ENCODE data around the gene CNN2. TPM values are rescaled to one million over a fixed set of nuclear protein-coding genes. Genes with fewer than 3 reads are reported as not detected.

Gene CNN2
- total and polyA plus RNA-seq, 9 of the 15 experiments (the other 6 are each of a cell fraction or from before 2014, with no cell fraction given) = 12.1 to 174 (median 52.7) TPM

GRCh38 chr19:1000591-1001537 lies 25.5 kb upstream of the CNN2 start:
- WGBS (ENCODE audit: insufficient coverage, low coverage, missing lambda C conversion rate) = 10% methylated on average over 36 of the region's 73 CpGs
- TF ChIP-seq ZBTB7A (IDR thresholded peaks at IDR 0.05; ENCODE audit: borderline replicate concordance, control insufficient read depth, low read depth, low read length) (peak; percentile 42; the same call in 1 of the 2 replicates), ZC3H4 (CRISPR knock-in tag; IDR thresholded peaks at IDR 0.05; ENCODE audit: borderline replicate concordance) (no peak)
- POLR2A ChIA-PET = interaction anchor here (0.5 to 1.0 kb wide), 3 partner anchors 92 to 203 kb away, joined by 3 to 4 read pairs (median 3); no protein-coding TSS in a partner anchor

More at GRCh38 chr19:1000591-1001537, 25.5 kb upstream of the CNN2 start:
- DNase-seq (ENCODE audit: extremely low read depth in 1 of 4, low spot score in 3 of 4) = no peak
- Histone ChIP-seq H3K9me3 (replicated peaks; ENCODE audit: control insufficient read depth, insufficient read depth, low read depth, low read length) (no peaks in the 10 kb centered on the region), H3K4me3 (no peak overlapping the region), H4K20me1 (replicated peaks; ENCODE audit: control insufficient read depth, insufficient read depth, low read length) (no peaks in the 10 kb centered on the region), H3K27ac (ENCODE audit: extremely low read depth, low read depth, low read length) (no peak overlapping the region), H3K4me1 (replicated peaks in 1 of 2; ENCODE audit: control insufficient read depth in 2 of 2, insufficient read depth in 2 of 2, low read length in 2 of 2) (peaks cover 8 to 65% of the 10 kb centered on the region in 2 experiments), H3K9ac (ENCODE audit: insufficient read depth in 1 of 2, low read depth in 2 of 2, low read length in 2 of 2) (peak overlapping the region in 1 of 2 experiments; percentile 85; a peak in 2 of 4 replicates), H3K4me2 (ENCODE audit: insufficient read depth, low read length) (peak overlapping the region; percentile 1; the same call in 1 of the 2 replicates), H3K27me3 (ENCODE audit: control insufficient read depth in 2 of 2, insufficient read depth in 2 of 2, low read length in 2 of 2) (no peaks in the 10 kb centered on the region), H3K9me1 (ENCODE audit: control insufficient read depth, insufficient read depth, low read length) (no peaks in the 10 kb centered on the region), H3K79me2 (ENCODE audit: control insufficient read depth, insufficient read depth, low read length) (no peaks in the 10 kb centered on the region), H3K36me3 (ENCODE audit: control insufficient read depth, insufficient read depth, low read length) (no peaks in the 10 kb centered on the region), H2AFZ (ENCODE audit: low read depth, low read length) (no peak overlapping the region; the same call in 1 of the 2 replicates)
- BruUV-seq (replicated peaks) = no TSS peak
- no peak for FAIRE-seq
- no peak for ATAC-seq
- in situ Hi-C loops (cut with MboI) (no loop called here), intact Hi-C loops (cut with micrococcal nuclease) (loop anchor here (1.0 kb wide), 1 partner anchor 80 kb away; no protein-coding TSS in a partner anchor)
- CTCF ChIA-PET (ENCODE audit: low intra/inter-chr PET ratio) = interaction anchor here (0.5 to 0.7 kb wide), 2 partner anchors 99 to 203 kb away, joined by 3 to 4 read pairs; partner anchors contain the start of gene PTBP1
